ENCODE data around the gene AKR1E2.

- TF ChIP-seq CTCF (IDR thresholded peaks at IDR 0.05; ENCODE audit: insufficient read depth, low read length, poor library complexity, severe bottlenecking): no peak
- TF ChIP-seq EZH2phosphoT487 (conservative IDR thresholded peaks at IDR 0.05; ENCODE audit: low read length): no peak
Observed at GRCh38 chr10:4786043-4786839, 39.8 kb upstream of the AKR1E2 start.

Data from SU-DHL-6 (cell line).